CD8-positive, alpha-beta memory T cell (primary cell): ENCODE data around the gene ZSWIM5. TPM values are rescaled to one million over a fixed set of nuclear protein-coding genes. Genes with fewer than 3 reads are reported as not detected.
"Not testable (repeated sequence)": the region's sequence is repeated elsewhere in the genome, so short reads cannot be mapped to it uniquely, and the experiment has no call there.

Experiments used
- CTCF ChIA-PET: fragments of 350-600 bp; sonication (Branson Sonifier 250); formaldehyde crosslinking; loops from one replicate; lab custom pipeline; 2021; ENCODE audit warnings: antibody characterized with exemption; lab: Charles Lee
- POLR2A ChIA-PET: fragments of 350-600 bp; sonication (Branson Sonifier 250); formaldehyde crosslinking; loops from one replicate; lab custom pipeline; 2021; ENCODE audit warnings: antibody characterized with exemption; lab: Charles Lee
- DNase-seq, 5 donors: peaks; one replicate each; pipeline versions ENCODE4 v3.0.0 to v3.0.0-alpha.2; 2020 to 2022; ENCODE audit warnings: mixed read lengths in 1 of 5
- H3K27ac ChIP-seq: one replicate; pipeline ENCODE4 v1.7.0; 2013; ENCODE audit warnings: low read depth, mild to moderate bottlenecking, low read length, moderate library complexity
- H3K27me3 ChIP-seq: 2 replicates; pipeline ENCODE4 v1.7.0; 2013; ENCODE audit warnings: low read length, mild to moderate bottlenecking; ENCODE audit not compliant: insufficient read depth, poor library complexity, severe bottlenecking
- H3K36me3 ChIP-seq: 2 replicates; pipeline ENCODE4 v1.7.0; 2013; ENCODE audit warnings: mild to moderate bottlenecking, low read length, moderate library complexity; ENCODE audit not compliant: insufficient read depth
- H3K4me1 ChIP-seq: 2 replicates; pipeline ENCODE4 v1.7.0; 2013; ENCODE audit warnings: mild to moderate bottlenecking, low read length, moderate library complexity; ENCODE audit not compliant: insufficient read depth
- H3K4me3 ChIP-seq: 2 replicates; pipeline ENCODE4 v1.7.0; 2013; ENCODE audit warnings: mild to moderate bottlenecking, low read length
- H3K9me3 ChIP-seq: 2 replicates; pipeline ENCODE4 v1.7.0; 2013; ENCODE audit warnings: mild to moderate bottlenecking, low read length
- H3K27ac Mint-ChIP-seq, 8 donors: one replicate each; pipeline ENCODE4 v1.8.0; 2020 to 2021; ENCODE audit warnings: mixed read lengths in 8 of 8, mild to moderate bottlenecking in 6 of 8, inconsistent platforms in 3 of 8, moderate library complexity in 3 of 8
- H3K27me3 Mint-ChIP-seq, 2 donors: one replicate each; pipeline ENCODE4 v1.8.0; 2020 to 2021; ENCODE audit warnings: mixed read lengths in 2 of 2, mild to moderate bottlenecking in 1 of 2, moderate library complexity in 1 of 2
- H3K36me3 Mint-ChIP-seq, 3 donors: one replicate each; pipeline ENCODE4 v1.8.0; 2020 to 2021; ENCODE audit warnings: mixed read lengths in 3 of 3, inconsistent platforms in 1 of 3, mild to moderate bottlenecking in 1 of 3
- H3K4me1 Mint-ChIP-seq, 3 donors: one replicate each; pipeline ENCODE4 v1.8.0; 2020 to 2021; ENCODE audit warnings: mixed read lengths in 3 of 3, inconsistent platforms in 1 of 3, mild to moderate bottlenecking in 1 of 3
- H3K4me3 Mint-ChIP-seq, 7 donors: one replicate each; pipeline ENCODE4 v1.8.0; 2020 to 2021; ENCODE audit warnings: mixed read lengths in 7 of 7, mild to moderate bottlenecking in 6 of 7, moderate library complexity in 4 of 7, inconsistent platforms in 2 of 7
- H3K9me3 Mint-ChIP-seq, 5 donors: one replicate each; pipeline ENCODE4 v1.8.0; 2020 to 2022; ENCODE audit warnings: mixed read lengths in 5 of 5, mild to moderate bottlenecking in 3 of 5, moderate library complexity in 2 of 5, inconsistent platforms in 1 of 5
- polyA plus RNA-seq: library from polyadenylated mRNA; unstranded; fragments of 300-500 nt; fragmentation: Illumina TruSeq; gene quantifications from one replicate; pipeline ENCODE4 v1.2.3, GENCODE V29; 2021
- total RNA-seq, 2 experiments: library from RNA; stranded (reverse); gene quantifications; one replicate each; pipeline ENCODE4 v1.2.3, GENCODE V29; 2021

The ZSWIM5 gene
- 1 to 10 TPM; 1.3 to 1.4 TPM for total RNA-seq
- 0.69 TPM for polyA plus RNA-seq

DNA sequence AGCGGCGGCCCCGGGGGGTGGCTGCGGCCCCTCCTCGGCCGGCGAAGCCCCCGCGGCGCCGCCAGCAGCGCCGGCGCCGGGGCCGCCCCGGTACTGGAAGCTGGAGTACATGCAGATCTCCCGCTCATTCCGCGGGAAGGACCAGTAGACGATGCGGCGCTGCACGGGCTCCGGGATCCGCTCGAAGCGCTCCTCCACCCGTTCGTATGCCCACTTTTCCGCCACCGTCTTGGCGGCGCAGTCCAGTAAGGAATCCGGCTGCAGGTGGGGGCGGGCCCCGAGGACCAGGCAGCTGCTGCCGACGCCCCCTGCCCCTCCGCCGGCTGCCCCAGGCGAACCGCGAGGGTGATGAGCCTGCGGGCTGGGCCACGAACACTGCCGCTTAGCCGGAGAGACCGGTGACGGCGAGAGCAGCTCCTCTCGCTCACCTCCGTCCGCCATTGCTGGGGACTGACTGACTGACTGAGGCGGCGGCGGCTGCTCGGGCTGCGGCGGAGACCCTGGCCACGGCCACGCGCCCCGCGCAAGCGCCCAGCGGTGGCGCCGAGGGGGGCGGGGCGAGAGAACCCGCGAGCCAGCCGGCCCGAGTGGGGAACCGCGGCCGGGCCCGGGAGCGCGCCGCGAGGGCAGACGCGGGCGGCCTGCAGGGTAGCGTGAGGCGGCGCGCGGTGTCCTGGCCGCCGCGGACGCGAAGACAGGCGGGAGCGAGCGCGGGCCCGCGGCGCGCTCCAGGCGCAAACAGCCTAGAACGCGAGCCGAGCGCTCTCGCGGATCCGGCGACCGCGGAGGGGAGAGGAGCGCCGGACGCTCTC, at the start of gene ZSWIM5:
Gene ZSWIM5, minus strand, starts transcription at position 696 of the 812 bp plus-strand sequence. Its CDS starts 255 bp downstream, at position 441.
- Histone ChIP-seq H3K27ac (no peak within 1 kb of the TSS), H3K4me3 (peak within 1 kb of the TSS; percentile 69), H3K9me3 (no peaks in the 10 kb centered on the region), H3K4me1 (peaks cover 24% of the 10 kb centered on the region), H3K36me3 (no peaks in the 10 kb centered on the region), H3K27me3 (no peaks in the 10 kb centered on the region)
- Mint-ChIP-seq H3K4me1 (peaks cover 29 to 47% (median 39%) of the 10 kb centered on the region in 3 donors), H3K9me3 (peaks cover 0 to 2% (median 0%) of the 10 kb centered on the region in 5 donors), H3K27me3 (peaks cover 4 to 7% of the 10 kb centered on the region in 2 donors), H3K27ac (peak within 1 kb of the TSS; percentile 85 to 96 (median 92)), H3K36me3 (peaks cover 0 to 8% (median 0%) of the 10 kb centered on the region in 3 donors), H3K4me3 (peak within 1 kb of the TSS; percentile 95 to 98 (median 97))
- ChIA-PET POLR2A (interaction anchor here (0.9 to 1.3 kb wide), 3 partner anchors 134 to 397 kb away, joined by 3 read pairs; partner anchors contain the start of gene UROD), CTCF (no interaction called here)
- peak; percentile 43 to 74 (median 68) for DNase-seq

DNA sequence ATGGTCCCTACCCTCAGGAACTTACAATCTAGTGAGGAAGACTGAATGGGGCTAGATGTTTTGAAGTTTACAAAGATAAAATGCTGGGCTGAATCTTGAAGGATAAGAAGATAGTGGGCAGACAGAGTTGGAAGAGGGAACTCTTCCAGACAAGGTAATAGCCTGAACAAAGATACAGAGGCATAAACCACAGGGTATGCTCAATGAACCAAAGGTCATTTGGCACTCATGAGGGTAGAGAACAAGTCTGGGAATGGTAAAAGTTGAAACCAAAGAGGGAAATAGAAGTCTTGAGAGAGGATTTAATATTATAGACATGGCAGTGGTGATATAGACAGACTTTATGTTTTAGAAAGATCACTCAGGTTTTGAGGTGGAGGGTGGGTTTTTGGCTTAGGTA, 48.1 kb upstream of the ZSWIM5 start:
- Histone ChIP-seq H3K9me3 (peaks cover 13% of the 10 kb centered on the region), H3K36me3 (no peaks in the 10 kb centered on the region), H3K27me3 (no peaks in the 10 kb centered on the region), H3K4me3 (no peak overlapping the region), H3K27ac (no peak overlapping the region), H3K4me1 (no peaks in the 10 kb centered on the region)
- Mint-ChIP-seq H3K27ac (peak overlapping the region in 1 of 8 donors; percentile 67), H3K27me3 (peaks cover 3 to 18% of the 10 kb centered on the region in 2 donors), H3K4me3 (no peak overlapping the region), H3K4me1 (no peaks in the 10 kb centered on the region), H3K9me3 (peaks cover 19 to 28% (median 22%) of the 10 kb centered on the region in 5 donors), H3K36me3 (peaks cover 3 to 29% (median 8%) of the 10 kb centered on the region in 3 donors)
- ChIA-PET POLR2A (no interaction called here), CTCF (no interaction called here)
- DNase-seq, result no peak

- POLR2A ChIA-PET, result no interaction called here
- no peak for DNase-seq
- Mint-ChIP-seq H3K27ac (no peak overlapping the region), H3K9me3 (no peaks in the 10 kb centered on the region), H3K4me1 (peaks cover 4 to 8% (median 6%) of the 10 kb centered on the region in 3 donors), H3K27me3 (peaks cover 3 to 18% of the 10 kb centered on the region in 2 donors), H3K36me3 (peaks cover 0 to 7% (median 0%) of the 10 kb centered on the region in 3 donors), H3K4me3 (no peak overlapping the region)
- Histone ChIP-seq H3K27me3 (no peaks in the 10 kb centered on the region), H3K4me1 (no peaks in the 10 kb centered on the region), H3K4me3 (no peak overlapping the region), H3K27ac (no peak overlapping the region), H3K9me3 (no peaks in the 10 kb centered on the region), H3K36me3 (no peaks in the 10 kb centered on the region)
- CTCF ChIA-PET, result no interaction called here
Measured at GRCh38 chr1:45250544-45250943, 44.1 kb upstream of the ZSWIM5 start.

DNA sequence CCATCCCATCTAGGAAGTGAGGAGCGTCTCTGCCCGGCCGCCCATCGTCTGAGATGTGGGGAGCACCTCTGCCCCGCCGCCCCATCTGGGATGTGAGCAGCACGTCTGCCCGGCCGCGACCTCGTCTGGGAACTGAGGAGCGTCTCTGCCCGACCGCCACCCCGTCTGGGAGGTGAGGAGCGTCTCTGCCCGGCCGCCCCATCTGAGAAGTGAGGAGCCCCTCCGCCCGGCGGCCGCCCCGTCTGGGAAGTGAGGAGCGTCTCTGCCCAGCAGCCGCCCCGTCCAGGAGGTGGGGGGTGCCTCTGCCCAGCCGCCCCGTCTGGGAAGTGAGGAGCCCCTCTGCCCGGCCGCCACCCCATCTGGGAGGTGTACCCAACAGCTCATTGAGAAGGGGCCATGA, 41.6 kb upstream of the ZSWIM5 start:
- POLR2A ChIA-PET, H3K27ac Mint-ChIP-seq, DNase-seq, H3K36me3 Mint-ChIP-seq, CTCF ChIA-PET, H3K36me3 ChIP-seq, H3K4me3 ChIP-seq, H3K27ac ChIP-seq, H3K4me1 ChIP-seq, H3K9me3 Mint-ChIP-seq, H3K27me3 ChIP-seq, H3K4me1 Mint-ChIP-seq, H3K4me3 Mint-ChIP-seq, H3K9me3 ChIP-seq: not testable (repeated sequence)
- H3K27me3 Mint-ChIP-seq, result peaks cover 3 to 10% of the 10 kb centered on the region in 2 donors

DNA sequence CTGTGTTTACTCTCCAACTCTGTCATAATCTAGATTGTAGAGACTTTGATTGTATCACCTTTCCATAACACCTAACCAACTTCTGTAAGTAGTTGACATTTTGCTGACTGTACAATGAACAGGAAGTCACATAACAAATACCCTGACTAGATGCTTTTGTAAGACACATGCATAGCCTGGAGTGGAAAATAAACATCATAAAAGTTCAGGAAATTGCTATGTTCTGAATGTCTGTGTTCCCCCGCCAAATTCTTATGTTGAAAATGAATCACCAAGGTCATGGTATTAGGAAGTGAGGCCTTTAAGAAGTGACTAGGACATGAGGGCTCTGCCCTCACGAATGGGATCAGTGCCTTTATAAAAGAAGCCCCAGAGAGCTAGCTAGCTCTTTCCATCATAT, 40.4 kb upstream of the ZSWIM5 start:
- Mint-ChIP-seq H3K9me3 (peaks cover 0 to 4% (median 0%) of the 10 kb centered on the region in 5 donors), H3K4me1 (peaks cover 4 to 8% (median 6%) of the 10 kb centered on the region in 3 donors), H3K36me3 (peaks cover 0 to 9% (median 0%) of the 10 kb centered on the region in 3 donors), H3K4me3 (no peak overlapping the region), H3K27ac (peak overlapping the region in 4 of 8 donors; percentile 8 to 58 (median 26)), H3K27me3 (peaks cover 3 to 13% of the 10 kb centered on the region in 2 donors)
- no peaks in the 10 kb centered on the region for H3K4me1 ChIP-seq
- H3K27me3 ChIP-seq, result no peaks in the 10 kb centered on the region
- no peak overlapping the region for H3K4me3 ChIP-seq
- ChIA-PET POLR2A (no interaction called here), CTCF (no interaction called here)
- no peaks in the 10 kb centered on the region for H3K9me3 ChIP-seq
- H3K36me3 ChIP-seq, result no peaks in the 10 kb centered on the region
- DNase-seq, result no peak
- no peak overlapping the region for H3K27ac ChIP-seq

GRCh38 chr1:45246359-45246758, 40.0 kb upstream of the ZSWIM5 start:
- CTCF ChIA-PET, POLR2A ChIA-PET, H3K4me3 Mint-ChIP-seq: not testable (repeated sequence)

DNA sequence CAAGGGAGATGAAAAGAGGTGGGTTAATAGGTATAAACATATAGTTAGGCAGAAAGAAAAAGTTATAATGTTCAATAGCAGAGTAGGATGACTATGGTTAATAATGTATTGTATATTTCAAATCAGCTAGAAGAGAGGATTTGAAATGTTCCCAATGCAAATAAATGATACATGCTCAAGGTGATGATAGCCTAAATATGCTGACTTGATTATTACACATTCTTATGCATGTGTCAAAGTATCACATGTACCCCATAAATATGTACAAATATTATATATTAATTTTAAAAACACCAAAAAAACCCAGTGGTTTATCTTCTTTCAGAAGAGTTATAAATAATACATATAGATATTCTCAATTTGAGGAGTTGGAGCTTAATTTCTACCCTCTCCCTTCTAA, 38.3 kb upstream of the ZSWIM5 start:
- no peaks in the 10 kb centered on the region for H3K27me3 ChIP-seq
- H3K27ac Mint-ChIP-seq, result no peak overlapping the region
- no peak for DNase-seq
- no peaks in the 10 kb centered on the region for H3K36me3 ChIP-seq
- no peak overlapping the region for H3K27ac ChIP-seq
- peaks cover 4 to 8% (median 6%) of the 10 kb centered on the region in 3 donors for H3K4me1 Mint-ChIP-seq
- no peaks in the 10 kb centered on the region for H3K9me3 ChIP-seq
- H3K4me1 ChIP-seq, result no peaks in the 10 kb centered on the region
- CTCF ChIA-PET, result no interaction called here
- no peak overlapping the region for H3K4me3 ChIP-seq
- POLR2A ChIA-PET, result no interaction called here
- H3K36me3 Mint-ChIP-seq, result peaks cover 0 to 19% (median 3%) of the 10 kb centered on the region in 3 donors
- no peak overlapping the region for H3K4me3 Mint-ChIP-seq
- peaks cover 0 to 4% (median 4%) of the 10 kb centered on the region in 5 donors for H3K9me3 Mint-ChIP-seq
- peaks cover 3 to 16% of the 10 kb centered on the region in 2 donors for H3K27me3 Mint-ChIP-seq

More at GRCh38 chr1:45246359-45246758, 40.0 kb upstream of the ZSWIM5 start:
- H3K4me3 ChIP-seq, H3K4me1 ChIP-seq, H3K9me3 ChIP-seq, H3K9me3 Mint-ChIP-seq, H3K27me3 ChIP-seq, H3K27ac ChIP-seq, H3K36me3 ChIP-seq, DNase-seq, H3K4me1 Mint-ChIP-seq: not testable (repeated sequence)
- Mint-ChIP-seq H3K36me3 (peaks cover 0 to 12% (median 0%) of the 10 kb centered on the region in 3 donors), H3K27me3 (peaks cover 0 to 11% of the 10 kb centered on the region in 2 donors), H3K27ac (peak overlapping the region in 3 of 8 donors; percentile 8 to 58 (median 22))
